Neural progenitor cell (in vitro differentiated cells): ENCODE measurements around the gene DNAH3. TPM values are rescaled to one million over a fixed set of nuclear protein-coding genes. Genes with fewer than 3 reads are reported as not detected.
"Not testable (repeated sequence)": the region's sequence is repeated elsewhere in the genome, so short reads cannot be mapped to it uniquely, and the experiment has no call there.

Experiments
- DNase-seq: peaks from one replicate; pipeline ENCODE4 v3.0.0-alpha.2; 2016; ENCODE audit warnings: low spot score
- H2AFZ ChIP-seq: fragments of 200-600 bp; sonication (generic); replicated peaks from 2 replicates; pipeline ENCODE4 v1.6.1; 2016; ENCODE audit warnings: antibody characterized with exemption
- H3F3A ChIP-seq: fragments of 200-600 bp; sonication (generic); 2 replicates; pipeline ENCODE4 v1.6.1; 2016; ENCODE audit warnings: antibody characterized with exemption, low read depth
- H3K27ac ChIP-seq: fragments of 200-600 bp; sonication (generic); 2 replicates; pipeline ENCODE4 v1.5.1; 2016; ENCODE audit warnings: mild to moderate bottlenecking
- H3K27me3 ChIP-seq: fragments of 200-600 bp; sonication (generic); 2 replicates; pipeline ENCODE4 v1.6.1; 2016; ENCODE audit warnings: mild to moderate bottlenecking, moderate library complexity
- H3K36me3 ChIP-seq: fragments of 200-600 bp; sonication (generic); 2 replicates; pipeline ENCODE4 v1.5.1; 2016
- H3K4me1 ChIP-seq: fragments of 200-600 bp; sonication (generic); 2 replicates; pipeline ENCODE4 v1.6.1; 2016; ENCODE audit warnings: mixed run types
- H3K4me2 ChIP-seq: fragments of 200-600 bp; sonication (generic); 2 replicates; pipeline ENCODE4 v1.6.1; 2016
- H3K4me3 ChIP-seq: fragments of 200-600 bp; sonication (generic); 2 replicates; pipeline ENCODE4 v1.5.1; 2016
- H3K79me2 ChIP-seq: fragments of 200-600 bp; sonication (generic); 2 replicates; pipeline ENCODE4 v1.6.1; 2016; ENCODE audit warnings: low read depth
- H3K9ac ChIP-seq: fragments of 200-600 bp; sonication (generic); 2 replicates; pipeline ENCODE4 v1.6.1; 2016
- H3K9me3 ChIP-seq: fragments of 200-600 bp; sonication (generic); 2 replicates; pipeline ENCODE4 v1.5.1; 2016; ENCODE audit warnings: low read depth
- H4K20me1 ChIP-seq: fragments of 200-600 bp; sonication (generic); 2 replicates; pipeline ENCODE4 v1.6.1; 2016; ENCODE audit warnings: low read depth
- H3K27ac Mint-ChIP-seq: 3 replicates; pipeline ENCODE4 v1.8.0; 2021; ENCODE audit warnings: mixed read lengths
- H3K27me3 Mint-ChIP-seq: 2 replicates; pipeline ENCODE4 v1.8.0; 2022; ENCODE audit warnings: low read depth, mild to moderate bottlenecking, inconsistent platforms, moderate library complexity, mixed read lengths; ENCODE audit not compliant: insufficient read depth
- H3K36me3 Mint-ChIP-seq: 3 replicates; pipeline ENCODE4 v1.8.0; 2021; ENCODE audit warnings: mixed read lengths
- H3K4me1 Mint-ChIP-seq: 3 replicates; pipeline ENCODE4 v1.8.0; 2021; ENCODE audit warnings: mixed read lengths
- H3K4me3 Mint-ChIP-seq: 3 replicates; pipeline ENCODE4 v1.8.0; 2021; ENCODE audit warnings: mild to moderate bottlenecking, moderate library complexity, mixed read lengths
- H3K9me3 Mint-ChIP-seq: 3 replicates; pipeline ENCODE4 v1.8.0; 2020; ENCODE audit warnings: mixed read lengths
- EZH2 ChIP-seq: fragments of 200-600 bp; sonication (generic); IDR thresholded peaks from 2 replicates; pipeline ENCODE4 v1.6.1; 2017; ENCODE audit warnings: antibody characterized with exemption, mild to moderate bottlenecking, moderate library complexity
- EZH2phosphoT487 ChIP-seq: fragments of 200-600 bp; sonication (generic); IDR thresholded peaks from 2 replicates; pipeline ENCODE4 v1.6.1; 2017; ENCODE audit warnings: antibody characterized with exemption
- total RNA-seq: library from RNA; depleted of rRNA; stranded (reverse); fragments of >200 nt; gene quantifications from 2 replicates; pipeline ENCODE4 v1.2.3, GENCODE V29; 2015; ENCODE audit warnings: low replicate concordance
- TF ChIP-seq, protein P1 (sequence below): fragments of 200-600 bp; sonication (generic); IDR thresholded peaks from 2 replicates; pipeline ENCODE4 v1.5.1; 2017; ENCODE audit warnings: antibody characterized with exemption, mild to moderate bottlenecking

The DNAH3 gene
- total RNA-seq, 1 donor from 2014 or later = 0.92 TPM

DNA sequence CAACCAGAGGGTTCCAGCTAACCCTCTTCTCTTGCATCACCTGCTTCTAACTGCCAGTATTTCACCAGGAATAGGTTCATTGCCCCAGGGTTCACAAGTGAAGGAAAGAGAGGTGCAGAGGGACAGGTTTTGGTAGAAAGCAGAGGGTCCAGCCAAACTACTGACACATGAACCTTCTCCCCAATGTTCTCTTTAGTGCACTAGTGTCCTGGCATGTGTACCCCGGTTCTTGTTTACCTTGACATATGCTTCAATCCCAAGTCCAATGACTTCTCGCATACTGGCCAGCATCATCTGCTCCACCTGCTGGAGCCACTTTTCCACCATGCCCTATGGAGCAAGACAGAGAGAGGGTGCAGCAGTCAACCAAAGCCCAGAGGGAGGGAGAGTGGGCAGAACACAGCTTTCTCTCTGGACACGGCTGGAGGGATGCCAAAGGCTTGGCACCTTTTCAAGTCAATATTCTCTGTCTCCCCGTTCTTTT, 90.6 kb downstream of the DNAH3 start:
- Histone ChIP-seq H4K20me1 (no peaks in the 10 kb centered on the region), H3K9me3 (no peaks in the 10 kb centered on the region), H3K4me1 (no peaks in the 10 kb centered on the region), H3K9ac (no peak overlapping the region), H3K4me3 (no peak overlapping the region), H3K27ac (no peak overlapping the region), H3F3A (no peaks in the 10 kb centered on the region), H3K79me2 (no peaks in the 10 kb centered on the region), H3K36me3 (no peaks in the 10 kb centered on the region), H3K4me2 (no peak overlapping the region), H2AFZ (no peak overlapping the region), H3K27me3 (no peaks in the 10 kb centered on the region)
- no peaks in the 10 kb centered on the region for H3K9me3 Mint-ChIP-seq
- H3K36me3 Mint-ChIP-seq = no peaks in the 10 kb centered on the region
- DNase-seq = no peak
- H3K4me1 Mint-ChIP-seq = no peaks in the 10 kb centered on the region
- H3K27me3 Mint-ChIP-seq = peaks cover 7% of the 10 kb centered on the region
- TF ChIP-seq, protein P1, sequence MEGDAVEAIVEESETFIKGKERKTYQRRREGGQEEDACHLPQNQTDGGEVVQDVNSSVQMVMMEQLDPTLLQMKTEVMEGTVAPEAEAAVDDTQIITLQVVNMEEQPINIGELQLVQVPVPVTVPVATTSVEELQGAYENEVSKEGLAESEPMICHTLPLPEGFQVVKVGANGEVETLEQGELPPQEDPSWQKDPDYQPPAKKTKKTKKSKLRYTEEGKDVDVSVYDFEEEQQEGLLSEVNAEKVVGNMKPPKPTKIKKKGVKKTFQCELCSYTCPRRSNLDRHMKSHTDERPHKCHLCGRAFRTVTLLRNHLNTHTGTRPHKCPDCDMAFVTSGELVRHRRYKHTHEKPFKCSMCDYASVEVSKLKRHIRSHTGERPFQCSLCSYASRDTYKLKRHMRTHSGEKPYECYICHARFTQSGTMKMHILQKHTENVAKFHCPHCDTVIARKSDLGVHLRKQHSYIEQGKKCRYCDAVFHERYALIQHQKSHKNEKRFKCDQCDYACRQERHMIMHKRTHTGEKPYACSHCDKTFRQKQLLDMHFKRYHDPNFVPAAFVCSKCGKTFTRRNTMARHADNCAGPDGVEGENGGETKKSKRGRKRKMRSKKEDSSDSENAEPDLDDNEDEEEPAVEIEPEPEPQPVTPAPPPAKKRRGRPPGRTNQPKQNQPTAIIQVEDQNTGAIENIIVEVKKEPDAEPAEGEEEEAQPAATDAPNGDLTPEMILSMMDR = no peak
- no peak for TF ChIP-seq EZH2
- no peak for TF ChIP-seq EZH2phosphoT487
- no peak overlapping the region for H3K27ac Mint-ChIP-seq
- no peak overlapping the region for H3K4me3 Mint-ChIP-seq

DNA sequence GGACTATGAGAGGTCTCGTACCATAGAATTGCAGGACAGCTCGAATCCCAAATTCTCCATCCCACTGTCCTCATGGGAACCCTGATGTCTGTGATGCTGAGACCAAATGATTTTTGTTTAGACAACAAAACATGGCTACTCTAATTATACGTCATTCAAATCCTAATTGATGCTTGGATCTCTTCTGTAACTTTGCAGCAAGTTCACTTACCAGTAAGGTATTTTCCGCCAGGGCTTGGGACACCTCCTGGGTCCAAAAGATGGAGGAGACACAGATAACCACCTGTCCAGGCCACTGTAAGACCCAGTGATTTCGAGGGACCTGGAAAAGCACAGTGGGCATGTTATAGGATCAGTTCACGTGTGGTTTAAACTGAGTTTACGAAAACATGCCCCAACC, 92.8 kb downstream of the DNAH3 start:
- H3K27me3 ChIP-seq = no peaks in the 10 kb centered on the region
- no peak overlapping the region for H3K4me3 Mint-ChIP-seq
- no peaks in the 10 kb centered on the region for H3K9me3 ChIP-seq
- no peak overlapping the region for H3K27ac ChIP-seq
- no peak for DNase-seq
- H3F3A ChIP-seq = no peaks in the 10 kb centered on the region
- no peaks in the 10 kb centered on the region for H3K36me3 Mint-ChIP-seq
- H2AFZ ChIP-seq = no peak overlapping the region
- H4K20me1 ChIP-seq = no peaks in the 10 kb centered on the region
- H3K27ac Mint-ChIP-seq = no peak overlapping the region
- no peak overlapping the region for H3K4me3 ChIP-seq
- no peak overlapping the region for H3K4me2 ChIP-seq
- H3K36me3 ChIP-seq = no peaks in the 10 kb centered on the region
- H3K79me2 ChIP-seq = no peaks in the 10 kb centered on the region
- peaks cover 7% of the 10 kb centered on the region for H3K27me3 Mint-ChIP-seq
- H3K4me1 Mint-ChIP-seq = peaks cover 6% of the 10 kb centered on the region
- H3K9me3 Mint-ChIP-seq = no peaks in the 10 kb centered on the region
- no peak overlapping the region for H3K9ac ChIP-seq
- H3K4me1 ChIP-seq = no peaks in the 10 kb centered on the region
- TF ChIP-seq, protein P1 = no peak
- no peak for TF ChIP-seq EZH2
- no peak for TF ChIP-seq EZH2phosphoT487

DNA sequence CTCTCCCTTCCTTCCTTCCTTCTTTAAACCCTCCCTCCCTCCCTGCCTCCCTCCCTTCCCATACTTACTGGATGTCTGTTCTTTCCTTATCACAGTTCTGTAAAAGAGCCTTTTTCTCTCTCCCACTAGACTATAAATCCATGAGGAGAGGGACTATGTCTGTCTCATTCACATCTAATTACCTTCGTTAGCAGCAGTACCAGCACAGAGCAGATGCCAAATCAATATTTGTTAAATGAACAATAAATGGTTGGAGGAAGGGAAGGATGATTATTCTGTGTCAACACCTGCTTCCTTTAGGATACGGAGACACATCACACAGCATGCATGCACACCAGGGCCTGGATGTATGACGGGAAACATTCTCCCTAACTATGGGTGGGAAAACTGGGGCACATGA, 94.2 kb downstream of the DNAH3 start:
- H3K27ac ChIP-seq = no peak overlapping the region
- H3K4me1 ChIP-seq = no peaks in the 10 kb centered on the region
- H3K4me3 ChIP-seq = no peak overlapping the region
- Mint-ChIP-seq H3K4me1 (peaks cover 6% of the 10 kb centered on the region), H3K27ac (no peak overlapping the region), H3K4me3 (no peak overlapping the region), H3K9me3 (no peaks in the 10 kb centered on the region), H3K36me3 (no peaks in the 10 kb centered on the region), H3K27me3 (peaks cover 7% of the 10 kb centered on the region)
- no peaks in the 10 kb centered on the region for H3K27me3 ChIP-seq
- H3F3A ChIP-seq = no peaks in the 10 kb centered on the region
- no peaks in the 10 kb centered on the region for H4K20me1 ChIP-seq
- TF ChIP-seq EZH2phosphoT487 (no peak), EZH2 (no peak)
- TF ChIP-seq, protein P1 = no peak
- H3K36me3 ChIP-seq = no peaks in the 10 kb centered on the region
- H3K4me2 ChIP-seq = no peak overlapping the region
- no peak overlapping the region for H3K9ac ChIP-seq
- H3K79me2 ChIP-seq = no peaks in the 10 kb centered on the region
- no peak for DNase-seq
- H3K9me3 ChIP-seq = no peaks in the 10 kb centered on the region
- no peak overlapping the region for H2AFZ ChIP-seq

DNA sequence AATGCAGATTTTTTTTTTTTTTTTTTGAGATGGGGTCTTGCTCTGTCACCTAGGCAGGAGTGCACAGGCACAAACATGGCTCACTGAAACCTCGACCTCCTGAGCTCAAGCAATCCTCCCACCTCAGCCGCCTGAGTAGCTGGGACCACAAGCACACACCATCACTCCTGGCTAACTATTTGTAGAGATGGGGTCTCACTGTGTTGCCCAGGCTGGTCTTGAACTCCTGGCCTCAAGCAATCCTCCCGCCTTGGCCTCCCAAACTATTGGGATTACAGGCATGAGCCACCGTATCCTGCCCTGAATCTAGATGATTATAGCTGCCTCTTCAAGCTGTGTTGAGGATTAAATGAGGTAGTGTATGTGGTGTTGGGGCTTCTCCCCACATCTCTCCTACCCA, 94.9 kb downstream of the DNAH3 start:
- not testable (repeated sequence) for H4K20me1 ChIP-seq, H3K4me3 ChIP-seq, H3K9me3 ChIP-seq, H3K4me2 ChIP-seq, H3K36me3 ChIP-seq, H3K27me3 Mint-ChIP-seq, H3K4me1 Mint-ChIP-seq, H3F3A ChIP-seq, H3K27me3 ChIP-seq, H3K4me1 ChIP-seq, H2AFZ ChIP-seq, H3K27ac Mint-ChIP-seq, H3K27ac ChIP-seq, DNase-seq, H3K79me2 ChIP-seq, H3K36me3 Mint-ChIP-seq, H3K9ac ChIP-seq, H3K4me3 Mint-ChIP-seq, H3K9me3 Mint-ChIP-seq
